AG10803 (cell line): ENCODE data around the gene F3.

Experiments used
- DNase-seq: peaks from one replicate; pipeline ENCODE4 v3.0.0; 2010; ENCODE audit warnings: low read depth
- H3K4me3 ChIP-seq: 2 replicates; pipeline ENCODE4 v1.5.1; 2011; ENCODE audit warnings: mild to moderate bottlenecking, low read length, control low read depth
- TF ChIP-seq, protein P1 (sequence below): conservative IDR thresholded peaks from 2 replicates; pipeline ENCODE4 v1.5.1; 2011; ENCODE audit warnings: mild to moderate bottlenecking, low read length, control low read depth, inconsistent platforms

Gene F3

DNA sequence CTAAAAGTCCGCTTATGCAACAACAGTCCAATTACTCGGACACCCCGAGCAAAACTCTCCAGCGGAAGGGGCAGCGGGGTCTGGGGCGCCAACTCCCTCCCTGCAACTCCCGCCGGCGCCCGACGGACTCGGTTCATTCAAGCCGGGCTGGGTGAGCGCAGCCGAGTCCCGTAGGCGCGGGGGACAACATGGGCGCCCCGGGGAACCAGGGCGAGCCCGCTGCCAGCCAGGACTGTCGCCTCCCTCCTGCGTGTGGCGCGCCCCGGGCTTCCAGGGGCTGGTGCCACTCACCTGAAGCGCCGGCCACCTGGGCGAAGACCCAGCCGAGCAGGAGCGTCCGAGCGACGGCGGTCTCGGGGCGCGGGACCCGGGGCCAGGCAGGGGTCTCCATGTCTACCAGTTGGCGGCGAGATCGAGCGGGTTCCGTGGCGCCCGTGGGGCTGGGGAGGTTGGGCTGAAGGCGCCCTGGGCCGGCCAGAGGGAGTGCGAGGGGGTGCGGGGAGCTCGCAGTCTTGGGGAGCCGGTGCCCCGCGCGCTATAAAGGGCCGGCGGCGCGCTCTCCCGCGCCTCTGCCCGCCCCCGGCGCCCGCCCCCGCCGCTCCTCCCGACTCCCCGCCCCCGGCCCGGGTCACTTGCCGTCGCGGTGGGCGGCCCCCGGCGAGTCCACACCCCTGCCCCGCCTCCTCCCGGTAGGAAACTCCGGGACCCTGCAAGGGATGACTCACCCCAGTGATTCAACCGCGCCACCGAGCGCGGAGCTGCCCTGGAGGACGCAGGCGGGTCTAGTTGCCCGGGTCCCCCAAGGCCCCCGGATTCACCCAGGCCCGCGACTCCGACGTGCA lies at the start of gene F3:
Gene F3 (minus strand): TSS at position 514 of the 842 bp plus-strand sequence. CDS start 123 bp downstream, at position 391.
- peak; percentile 92 for DNase-seq
- TF ChIP-seq, protein P1, sequence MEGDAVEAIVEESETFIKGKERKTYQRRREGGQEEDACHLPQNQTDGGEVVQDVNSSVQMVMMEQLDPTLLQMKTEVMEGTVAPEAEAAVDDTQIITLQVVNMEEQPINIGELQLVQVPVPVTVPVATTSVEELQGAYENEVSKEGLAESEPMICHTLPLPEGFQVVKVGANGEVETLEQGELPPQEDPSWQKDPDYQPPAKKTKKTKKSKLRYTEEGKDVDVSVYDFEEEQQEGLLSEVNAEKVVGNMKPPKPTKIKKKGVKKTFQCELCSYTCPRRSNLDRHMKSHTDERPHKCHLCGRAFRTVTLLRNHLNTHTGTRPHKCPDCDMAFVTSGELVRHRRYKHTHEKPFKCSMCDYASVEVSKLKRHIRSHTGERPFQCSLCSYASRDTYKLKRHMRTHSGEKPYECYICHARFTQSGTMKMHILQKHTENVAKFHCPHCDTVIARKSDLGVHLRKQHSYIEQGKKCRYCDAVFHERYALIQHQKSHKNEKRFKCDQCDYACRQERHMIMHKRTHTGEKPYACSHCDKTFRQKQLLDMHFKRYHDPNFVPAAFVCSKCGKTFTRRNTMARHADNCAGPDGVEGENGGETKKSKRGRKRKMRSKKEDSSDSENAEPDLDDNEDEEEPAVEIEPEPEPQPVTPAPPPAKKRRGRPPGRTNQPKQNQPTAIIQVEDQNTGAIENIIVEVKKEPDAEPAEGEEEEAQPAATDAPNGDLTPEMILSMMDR: peak; percentile 15; the same call in 1 of the 2 replicates
- peak within 1 kb of the TSS; percentile 77 for H3K4me3 ChIP-seq

DNA sequence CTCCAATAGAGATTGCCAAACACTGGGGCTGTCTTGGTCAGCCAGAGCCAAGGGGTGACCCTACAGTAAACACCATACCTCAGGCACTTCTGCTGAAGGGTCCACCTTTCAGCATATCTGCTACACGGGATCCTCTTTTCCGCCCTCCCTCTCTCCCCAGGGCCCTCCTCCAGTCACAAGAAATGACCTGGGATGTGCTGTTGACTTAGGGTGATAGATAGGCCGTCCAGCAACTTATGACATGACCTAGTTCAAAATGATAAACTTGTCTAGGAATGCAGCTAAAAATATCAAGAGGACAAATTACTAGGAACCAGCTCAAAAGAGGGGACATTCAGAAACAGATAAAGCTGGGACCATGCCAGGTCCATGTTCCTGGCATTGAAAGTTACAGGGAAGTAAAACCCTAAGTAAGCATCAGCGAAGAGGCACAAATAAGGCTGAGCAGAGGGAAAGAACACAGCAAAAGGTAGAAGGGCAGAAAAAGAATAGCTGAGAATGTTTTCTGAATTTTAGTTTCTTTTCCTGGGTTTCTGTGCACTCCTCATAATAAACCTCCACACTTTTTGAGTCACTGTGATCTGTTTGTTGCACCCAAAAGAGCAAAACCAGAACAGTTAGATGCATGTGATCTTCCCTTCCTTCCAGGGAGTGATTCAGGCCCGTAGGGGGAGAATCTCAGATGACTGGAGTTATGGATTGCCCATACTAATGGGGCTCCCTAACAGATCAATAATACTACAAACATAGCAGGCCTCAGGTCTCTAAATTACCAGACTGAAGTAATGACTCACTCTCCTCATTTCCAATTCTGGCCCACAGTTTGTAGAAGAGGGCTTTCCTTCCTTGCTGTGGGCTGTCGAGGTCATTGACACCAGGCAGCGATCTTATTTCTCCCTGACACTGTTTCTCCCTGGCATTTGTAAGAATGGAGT lies 48.9 kb upstream of the F3 start:
- no peak overlapping the region for H3K4me3 ChIP-seq
- TF ChIP-seq, protein P1: no peak
- no peak for DNase-seq

DNA sequence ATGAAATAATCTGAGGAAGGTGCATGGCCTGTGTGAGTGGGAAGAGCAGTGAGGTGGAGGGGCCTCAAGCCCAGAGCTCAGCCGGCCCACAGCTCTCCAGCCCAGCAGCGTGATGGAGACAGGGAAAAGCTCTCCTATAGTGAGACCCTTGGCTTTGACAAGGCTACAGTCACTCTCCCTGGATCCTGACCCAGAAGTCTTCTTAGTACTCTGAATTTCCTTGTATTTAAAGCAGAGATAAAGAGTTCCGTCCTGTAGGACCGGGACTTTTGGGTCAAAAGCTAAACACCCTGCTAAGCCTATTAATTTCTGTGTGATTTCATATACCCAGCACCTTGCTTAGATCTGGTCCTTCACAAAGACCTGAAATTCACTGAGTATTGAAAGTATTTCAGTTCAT lies 48.2 kb upstream of the F3 start:
- TF ChIP-seq, protein P1: no peak
- no peak overlapping the region for H3K4me3 ChIP-seq
- DNase-seq: no peak

DNA sequence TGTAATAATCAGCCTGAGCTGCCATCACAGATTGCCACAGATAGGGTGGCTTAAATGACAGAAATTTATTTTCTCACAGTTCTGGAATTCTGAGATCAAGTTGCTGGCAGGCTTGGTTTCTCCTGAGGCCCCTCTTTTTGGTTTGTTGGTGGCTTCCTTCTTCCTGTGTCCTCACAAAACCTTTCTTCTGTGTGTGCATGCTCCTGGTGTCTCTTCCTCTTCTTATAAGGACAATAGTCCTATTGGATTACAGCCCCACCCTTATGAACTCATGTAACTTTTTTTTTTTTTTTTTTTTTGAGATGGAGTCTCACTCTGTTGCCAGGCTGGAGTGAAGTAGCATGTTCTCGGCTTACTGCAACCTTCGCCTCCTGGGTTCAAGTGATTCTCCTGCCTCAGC lies 41.0 kb upstream of the F3 start:
- no peak overlapping the region for H3K4me3 ChIP-seq
- TF ChIP-seq, protein P1: no peak
- DNase-seq: no peak

DNA sequence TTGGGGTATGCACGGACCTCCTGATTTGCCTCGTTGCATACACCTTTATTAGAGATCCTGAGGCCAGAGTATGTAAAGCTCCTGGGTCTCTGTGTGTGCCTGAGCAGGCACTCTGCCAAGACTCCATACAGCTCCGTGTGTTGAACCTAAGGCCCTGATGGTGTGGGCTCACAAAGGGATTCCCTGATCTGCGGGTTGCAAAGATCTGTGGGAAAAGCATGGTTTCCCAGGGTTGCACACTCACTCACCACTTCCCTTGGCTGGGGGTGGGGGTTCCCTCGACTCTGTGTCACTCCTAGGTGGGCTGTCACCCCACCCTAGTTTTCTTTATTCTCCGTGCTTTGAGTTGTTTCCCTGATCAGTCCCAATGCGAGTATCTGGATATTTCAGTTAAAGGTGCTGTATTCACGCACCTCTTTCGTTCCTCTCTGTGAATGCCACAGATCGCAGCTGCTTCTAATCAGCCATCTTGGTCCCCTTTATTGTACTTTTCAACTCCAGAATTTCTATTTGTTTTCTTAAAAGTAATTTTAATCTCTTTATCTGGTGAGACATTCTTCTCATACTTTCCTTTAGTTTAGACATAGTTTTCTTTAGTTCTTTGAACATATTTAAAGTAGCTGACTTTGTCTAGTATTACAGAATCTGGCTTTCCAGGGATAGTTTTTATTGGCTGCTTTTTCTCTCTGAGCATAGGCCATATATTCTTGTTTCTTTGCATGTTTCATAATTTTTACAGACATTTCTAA lies 39.0 kb upstream of the F3 start:
- H3K4me3 ChIP-seq: no peak overlapping the region
- TF ChIP-seq, protein P1: no peak
- DNase-seq: peak; percentile 31

DNA sequence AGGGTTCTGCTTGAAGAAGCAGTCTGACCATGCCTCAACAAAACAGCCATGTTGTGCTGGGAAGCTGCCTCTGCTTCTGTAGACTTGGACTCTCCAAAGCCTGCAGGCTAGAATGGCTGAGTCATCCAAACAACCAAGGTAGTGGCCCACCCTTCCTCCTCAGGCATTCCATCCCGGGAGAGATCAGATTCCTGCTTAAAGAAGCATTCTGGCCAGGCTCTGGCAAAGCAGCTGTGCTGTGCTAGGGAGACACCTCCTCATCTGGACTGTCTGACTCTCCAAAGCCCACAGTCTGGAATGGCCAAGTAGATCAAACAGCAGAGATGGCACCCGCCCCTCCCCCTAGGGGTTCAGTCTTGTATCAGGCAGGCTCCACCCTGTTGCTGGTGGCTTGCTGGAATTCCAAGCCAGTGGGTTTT lies 38.3 kb upstream of the F3 start:
- H3K4me3 ChIP-seq: no peak overlapping the region
- TF ChIP-seq, protein P1: no peak
- peak; percentile 96 for DNase-seq
